GM18505 (cell line): ENCODE measurements around the gene TBCCD1.
A peak's percentile ranks its signal among the peaks of the same experiment; 100 is the strongest.
"Not testable (repeated sequence)": the region's sequence is repeated elsewhere in the genome, so short reads cannot be mapped to it uniquely, and the experiment has no call there.

Source experiments
- ATAC-seq: cut with Tn5 transposase; IDR thresholded peaks from one replicate; pipeline ENCODE4 v1.9.1; 2021; ENCODE audit not compliant: unreplicated experiment
- POLR2A ChIP-seq: IDR thresholded peaks from 4 replicates; pipeline ENCODE4 v1.6.1; 2011; ENCODE audit warnings: borderline replicate concordance; ENCODE audit not compliant: insufficient read depth, insufficient read length; ENCODE audit errors: extremely low read depth

TBCCD1 gene

GRCh38 chr3:186564586-186564985, 2.6 kb downstream of the TBCCD1 start:
- no peak for ATAC-seq
- no peak for TF ChIP-seq POLR2A

GRCh38 chr3:186552408-186553031, 14.6 kb downstream of the TBCCD1 start:
- no peak for TF ChIP-seq POLR2A
- no peak for ATAC-seq

- TF ChIP-seq POLR2A = no peak
- no peak for ATAC-seq
These were observed 15.8 kb downstream of the TBCCD1 start for GRCh38 chr3:186551387-186551786.

- no peak for TF ChIP-seq POLR2A
- ATAC-seq = no peak
These were observed 17.6 kb downstream of the TBCCD1 start for GRCh38 chr3:186549497-186549896.

- TF ChIP-seq POLR2A = no peak
- ATAC-seq = no peak
These were observed 22.9 kb downstream of the TBCCD1 start, which contains the start of gene CRYGS for GRCh38 chr3:186544281-186544680. TSS of gene CRYGS (minus strand) at chr3:186544380. CDS start at chr3:186544326, 54 bp downstream.

- TF ChIP-seq POLR2A = no peak
- peak; percentile 9 for ATAC-seq
These were observed 26.3 kb downstream of the TBCCD1 start for GRCh38 chr3:186540835-186541226.

- peak; percentile 57 for ATAC-seq
- no peak for TF ChIP-seq POLR2A
These were observed 26.8 kb downstream of the TBCCD1 start for GRCh38 chr3:186540221-186540834.

GRCh38 chr3:186538779-186539178, 28.4 kb downstream of the TBCCD1 start:
- no peak for TF ChIP-seq POLR2A
- no peak for ATAC-seq

GRCh38 chr3:186536883-186537844, 30.0 kb downstream of the TBCCD1 start:
- no peak for ATAC-seq
- TF ChIP-seq POLR2A = no peak

- peak; percentile 76 for ATAC-seq
- peak; percentile 41 for TF ChIP-seq POLR2A
These were observed 32.9 kb downstream of the TBCCD1 start for GRCh38 chr3:186534113-186534669.

GRCh38 chr3:186532598-186533072, 34.5 kb downstream of the TBCCD1 start:
- peak; percentile 54 for ATAC-seq

GRCh38 chr3:186531694-186532093, 35.4 kb downstream of the TBCCD1 start:
- ATAC-seq = not testable (repeated sequence)

More at GRCh38 chr3:186532598-186533072, 34.5 kb downstream of the TBCCD1 start:
- no peak for TF ChIP-seq POLR2A

- no peak for TF ChIP-seq POLR2A
- ATAC-seq = no peak
These were observed 36.7 kb downstream of the TBCCD1 start for GRCh38 chr3:186530415-186530814.
